H9 (cell line): ENCODE results near the gene LPCAT3. TPM values are rescaled to one million over a fixed set of nuclear protein-coding genes. Genes with fewer than 3 reads are reported as not detected.

Experiments used
- DNase-seq: peaks from one replicate; pipeline ENCODE4 v3.0.0-alpha.2; 2017
- H2AFZ ChIP-seq: one replicate; pipeline ENCODE4 v1.6.1; 2013; ENCODE audit warnings: mild to moderate bottlenecking, low read length, control low read depth, moderate library complexity
- H2AK5ac ChIP-seq: 2 replicates; pipeline ENCODE4 v1.6.1; 2013; ENCODE audit warnings: low read length, control low read depth, mixed read lengths; ENCODE audit not compliant: insufficient read length
- H2BK120ac ChIP-seq: one replicate; pipeline ENCODE4 v1.6.1; 2013; ENCODE audit warnings: low read depth, mild to moderate bottlenecking, low read length, control low read depth, inconsistent platforms; ENCODE audit not compliant: poor library complexity, severe bottlenecking
- H2BK12ac ChIP-seq: 2 replicates; pipeline ENCODE4 v1.6.1; 2013; ENCODE audit warnings: low read length, control low read depth, mixed read lengths, low read depth; ENCODE audit not compliant: insufficient read length
- H2BK15ac ChIP-seq: 2 replicates; pipeline ENCODE4 v1.6.1; 2013; ENCODE audit warnings: low read depth, low read length, control low read depth
- H2BK20ac ChIP-seq: one replicate; pipeline ENCODE4 v1.6.1; 2013; ENCODE audit warnings: low read depth, mild to moderate bottlenecking, low read length, control low read depth, inconsistent platforms; ENCODE audit not compliant: poor library complexity, severe bottlenecking
- H2BK5ac ChIP-seq: 2 replicates; pipeline ENCODE4 v1.6.1; 2013; ENCODE audit warnings: low read length, control low read depth, mixed read lengths; ENCODE audit not compliant: insufficient read length
- H3K14ac ChIP-seq: 2 replicates; pipeline ENCODE4 v1.6.1; 2013; ENCODE audit warnings: low read length, control low read depth; ENCODE audit not compliant: insufficient read depth
- H3K18ac ChIP-seq: 2 replicates; pipeline ENCODE4 v1.6.1; 2013; ENCODE audit warnings: low read depth, mild to moderate bottlenecking, mixed read lengths, low read length, control low read depth; ENCODE audit not compliant: insufficient read length
- H3K23ac ChIP-seq: 2 replicates; pipeline ENCODE4 v1.6.1; 2013; ENCODE audit warnings: low read length, control low read depth, mixed read lengths, low read depth; ENCODE audit not compliant: insufficient read length
- H3K23me2 ChIP-seq: 2 replicates; pipeline ENCODE4 v1.6.1; 2013; ENCODE audit warnings: low read depth, mild to moderate bottlenecking, mixed read lengths, low read length, control low read depth; ENCODE audit not compliant: insufficient read length, poor library complexity, severe bottlenecking
- H3K27ac ChIP-seq: 2 replicates; pipeline ENCODE4 v1.5.1; 2013; ENCODE audit warnings: low read length, control low read depth, mixed read lengths, low read depth; ENCODE audit not compliant: insufficient read length
- H3K27me3 ChIP-seq: 2 replicates; pipeline ENCODE4 v1.6.1; 2013; ENCODE audit warnings: low read length, control low read depth, inconsistent platforms; ENCODE audit not compliant: insufficient read depth
- H3K4ac ChIP-seq: 2 replicates; pipeline ENCODE4 v1.6.1; 2013; ENCODE audit warnings: low read depth, mild to moderate bottlenecking, control low read depth, inconsistent platforms, low read length, moderate library complexity
- H3K4me1 ChIP-seq: 2 replicates; pipeline ENCODE4 v1.6.1; 2013; ENCODE audit warnings: low read length, control low read depth, inconsistent platforms; ENCODE audit not compliant: insufficient read depth
- H3K4me2 ChIP-seq: 2 replicates; pipeline ENCODE4 v1.6.1; 2013; ENCODE audit warnings: low read length, control low read depth, mixed read lengths; ENCODE audit not compliant: insufficient read length, insufficient read depth
- H3K56ac ChIP-seq: 2 replicates; pipeline ENCODE4 v1.6.1; 2013; ENCODE audit warnings: low read depth, mild to moderate bottlenecking, mixed read lengths, low read length, control low read depth; ENCODE audit not compliant: insufficient read length
- H3K79me1 ChIP-seq: 2 replicates; pipeline ENCODE4 v1.6.1; 2013; ENCODE audit warnings: low read depth, mild to moderate bottlenecking, moderate library complexity, low read length, control low read depth, inconsistent platforms; ENCODE audit not compliant: insufficient read depth, poor library complexity, severe bottlenecking
- H3K79me2 ChIP-seq: 2 replicates; pipeline ENCODE4 v1.6.1; 2013; ENCODE audit warnings: low read length, control low read depth, inconsistent platforms; ENCODE audit not compliant: insufficient read depth
- H3K9ac ChIP-seq: 2 replicates; pipeline ENCODE4 v1.6.1; 2013; ENCODE audit warnings: low read length, control low read depth, mixed read lengths; ENCODE audit not compliant: insufficient read length; ENCODE audit errors: extremely low read depth
- H3K9me3 ChIP-seq: one replicate; pipeline ENCODE4 v1.6.1; 2013; ENCODE audit warnings: low read depth, low read length, inconsistent platforms; ENCODE audit not compliant: control insufficient read depth
- H3T11ph ChIP-seq: one replicate; pipeline ENCODE4 v1.6.1; 2013; ENCODE audit warnings: mild to moderate bottlenecking, low read length, control low read depth, inconsistent platforms
- H4K20me1 ChIP-seq: one replicate; pipeline ENCODE4 v1.6.1; 2013; ENCODE audit not compliant: control insufficient read depth, insufficient read length, insufficient read depth
- H4K5ac ChIP-seq: 2 replicates; pipeline ENCODE4 v1.6.1; 2013; ENCODE audit warnings: low read depth, mild to moderate bottlenecking, mixed read lengths, low read length, control low read depth; ENCODE audit not compliant: insufficient read length
- H4K8ac ChIP-seq: replicated peaks from 2 replicates; pipeline ENCODE4 v1.6.1; 2013; ENCODE audit warnings: low read length, control low read depth, mixed read lengths, low read depth; ENCODE audit not compliant: insufficient read length
- H4K91ac ChIP-seq: 2 replicates; pipeline ENCODE4 v1.6.1; 2013; ENCODE audit warnings: low read depth, mild to moderate bottlenecking, moderate library complexity, mixed read lengths, low read length, control low read depth; ENCODE audit not compliant: insufficient read length
- H3K27ac Mint-ChIP-seq, 3 experiments: 2 replicates in 2 of 3; 3 replicates in 1 of 3; pipeline ENCODE4 v1.8.0; 2020 to 2021; ENCODE audit warnings: mixed read lengths in 3 of 3, mild to moderate bottlenecking in 1 of 3, moderate library complexity in 1 of 3
- H3K27me3 Mint-ChIP-seq: 2 replicates; pipeline ENCODE4 v1.8.0; 2021; ENCODE audit warnings: low read depth, mild to moderate bottlenecking, moderate library complexity, mixed read lengths
- H3K36me3 Mint-ChIP-seq, 3 experiments: 2 replicates in 2 of 3; 3 replicates in 1 of 3; pipeline ENCODE4 v1.8.0; 2020 to 2021; ENCODE audit warnings: low read depth in 3 of 3, mixed read lengths in 3 of 3; ENCODE audit not compliant: insufficient read depth in 1 of 3
- H3K4me1 Mint-ChIP-seq, 2 experiments: 2 replicates each; pipeline ENCODE4 v1.8.0; 2020; ENCODE audit warnings: mixed read lengths in 2 of 2
- H3K4me3 Mint-ChIP-seq, 2 experiments: 2 replicates in 1 of 2; 3 replicates in 1 of 2; pipeline ENCODE4 v1.8.0; 2020 to 2021; ENCODE audit warnings: mild to moderate bottlenecking in 2 of 2, mixed read lengths in 2 of 2, moderate library complexity in 1 of 2
- H3K9me3 Mint-ChIP-seq, 2 experiments: 2 replicates in 1 of 2; 3 replicates in 1 of 2; pipeline ENCODE4 v1.8.0; 2020; ENCODE audit warnings: mild to moderate bottlenecking in 2 of 2, mixed read lengths in 2 of 2, moderate library complexity in 1 of 2
- CTCF ChIP-seq: fragments of 200-600 bp; sonication (generic); conservative IDR thresholded peaks from 3 replicates; pipeline ENCODE4 v1.8.0; 2021; ENCODE audit warnings: antibody characterized with exemption, mild to moderate bottlenecking
- WGBS: extraction: QIAGEN DNeasy Blood & Tissue Kit; methylation state at CpG from one replicate; pipeline ENCODE4 v1.1.7; 2013; ENCODE audit warnings: missing lambda C conversion rate, low lambda C conversion rate, mixed read lengths; ENCODE audit not compliant: insufficient read length; ENCODE audit errors: extremely low coverage; 5-methylcytosine and 5-hydroxymethylcytosine counted together
- total RNA-seq: library from RNA; stranded (reverse); gene quantifications from 2 replicates; pipeline ENCODE4 v1.2.1, GENCODE V29; 2021

The LPCAT3 gene
- total RNA-seq, 1 experiment from 2014 or later: 47.7 TPM

GRCh38 chr12:6970096-6970527 lies 48.2 kb downstream of the LPCAT3 start:
- H3K4ac ChIP-seq: no peak overlapping the region
- peaks cover 15% of the 10 kb centered on the region; the same call in 1 of the 2 replicates for H3K79me2 ChIP-seq
- no peak overlapping the region for H2BK15ac ChIP-seq
- peaks cover 4% of the 10 kb centered on the region for H3K23me2 ChIP-seq
- peaks cover 46 to 77% (median 75%) of the 10 kb centered on the region in 3 experiments for H3K36me3 Mint-ChIP-seq
- H4K8ac ChIP-seq: no peak overlapping the region
- no peak overlapping the region for H2BK12ac ChIP-seq
- peak overlapping the region; percentile 13 for H3K56ac ChIP-seq
- H2BK20ac ChIP-seq: no peak overlapping the region
- peak overlapping the region; percentile 100 for H3K4me3 Mint-ChIP-seq
- DNase-seq: no peak
- H2AK5ac ChIP-seq: no peak overlapping the region
- H3K27me3 ChIP-seq: no peaks in the 10 kb centered on the region
- peak overlapping the region; percentile 36 for H2BK5ac ChIP-seq
- H2AFZ ChIP-seq: no peak overlapping the region
- H3K9me3 ChIP-seq: no peaks in the 10 kb centered on the region
- H3K14ac ChIP-seq: peak overlapping the region; percentile 87
- H3K4me1 ChIP-seq: no peaks in the 10 kb centered on the region
- H3K27me3 Mint-ChIP-seq: no peaks in the 10 kb centered on the region
- peaks cover 1% of the 10 kb centered on the region for H4K20me1 ChIP-seq
- peak overlapping the region; percentile 83 for H3K18ac ChIP-seq
- H3K27ac Mint-ChIP-seq: peak overlapping the region; percentile 96 to 99 (median 99)
- no CpG with 5 or more reads among the region's 31 CpGs for WGBS
- peaks cover 7% of the 10 kb centered on the region for H3K79me1 ChIP-seq
- H3K4me2 ChIP-seq: peak overlapping the region; percentile 99
- peak overlapping the region; percentile 2 for H3K27ac ChIP-seq
- peak overlapping the region; percentile 97 for H3K9ac ChIP-seq
- H3T11ph ChIP-seq: no peak overlapping the region
- no peaks in the 10 kb centered on the region; a peak in 2 of 5 replicates for H3K9me3 Mint-ChIP-seq
- H3K4me1 Mint-ChIP-seq: peaks cover 25 to 34% of the 10 kb centered on the region in 2 experiments
- TF ChIP-seq CTCF: no peak
- H2BK120ac ChIP-seq: peak overlapping the region; percentile 71
- peak overlapping the region; percentile 83 for H4K5ac ChIP-seq
- H3K23ac ChIP-seq: no peak overlapping the region
- H4K91ac ChIP-seq: no peak overlapping the region
